Measurements from ENCODE around the gene CXCR6.

GRCh38 chr3:45896956-45897355 is 46.3 kb upstream of the CXCR6 start:
- no peak for TF ChIP-seq POLR2A (IDR thresholded peaks at IDR 0.05; ENCODE audit: low read length)
- TF ChIP-seq GATA1 (IDR thresholded peaks at IDR 0.05; ENCODE audit: low read depth, low read length) = no peak
